Erythroblast (primary cell): Measurements from ENCODE around the gene OPRM1.

Experiments
- DNase-seq, 2 experiments: peaks; one replicate each; lab custom pipeline; 2025; lab: John Stamatoyannopoulos, UW
- GATA1 ChIP-seq: IDR thresholded peaks from 2 replicates; pipeline ENCODE4 v1.6.1; 2011; ENCODE audit warnings: low read depth, mild to moderate bottlenecking, control low read depth, low read length, moderate library complexity
- POLR2A ChIP-seq: IDR thresholded peaks from 2 replicates; pipeline ENCODE4 v1.6.1; 2011; ENCODE audit warnings: mild to moderate bottlenecking, low read length

OPRM1 gene

DNA sequence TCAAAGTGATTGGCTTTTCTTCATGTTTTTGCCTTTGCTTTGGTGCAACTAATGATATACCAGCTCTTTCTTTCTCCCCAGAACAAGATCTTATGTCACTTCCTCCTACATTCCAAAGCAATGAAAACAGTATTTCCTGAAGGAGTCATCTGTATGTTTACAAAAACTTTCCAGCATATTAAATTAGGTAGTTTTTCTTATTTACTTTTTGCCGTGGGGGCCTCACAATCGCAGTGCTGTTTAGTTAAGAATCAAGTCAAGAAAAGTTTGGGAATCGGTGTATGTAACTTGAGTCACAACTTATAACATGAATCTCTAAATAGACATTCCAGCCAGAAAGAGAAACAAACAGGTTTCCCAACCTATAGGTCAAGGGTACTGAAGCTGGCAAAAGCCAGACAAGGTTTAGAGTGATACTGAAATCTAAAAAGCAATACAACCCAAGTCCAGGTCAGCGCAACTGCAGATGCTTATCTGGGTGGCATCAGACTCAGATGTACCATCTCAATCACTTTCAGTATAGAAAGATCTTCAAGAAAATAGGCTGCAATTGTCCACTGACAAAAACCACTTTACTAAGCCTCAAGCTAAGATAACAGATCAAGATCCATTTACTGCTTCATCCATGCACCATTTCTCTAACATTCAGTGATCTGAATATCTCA is 253.9 kb downstream of the OPRM1 start:
- no peak for TF ChIP-seq POLR2A
- no peak for DNase-seq

- no peak for DNase-seq
- TF ChIP-seq GATA1 (no peak), POLR2A (no peak)
These were observed 256.7 kb downstream of the OPRM1 start for GRCh38 chr6:154295733-154296132.
